NOMO-1 treated with DMSO at 0.1 percent for 48 hours (cell line): ENCODE measurements around the gene LSS.

ENCODE experiments used
- DNase-seq: peaks from one replicate; lab custom pipeline; 2025; ENCODE audit not compliant: unreplicated experiment; lab: John Stamatoyannopoulos, UW

The LSS gene

GRCh38 chr21:46154955-46155513 lies 73.5 kb downstream of the LSS start:
- no peak for DNase-seq

- DNase-seq = no peak
Measured at GRCh38 chr21:46154155-46154954, 74.2 kb downstream of the LSS start.

GRCh38 chr21:46153247-46154154 lies 75.1 kb downstream of the LSS start:
- DNase-seq = peak; percentile 31

- DNase-seq = no peak
Measured at GRCh38 chr21:46152927-46153246, 75.7 kb downstream of the LSS start.

GRCh38 chr21:46151989-46152926 lies 76.3 kb downstream of the LSS start:
- no peak for DNase-seq

GRCh38 chr21:46151261-46151988 lies 77.1 kb downstream of the LSS start:
- DNase-seq = no peak

GRCh38 chr21:46150491-46151121 lies 78.0 kb downstream of the LSS start:
- DNase-seq = no peak

GRCh38 chr21:46150073-46150472 lies 78.5 kb downstream of the LSS start:
- no peak for DNase-seq

- no peak for DNase-seq
Measured at GRCh38 chr21:46149205-46149901, 79.2 kb downstream of the LSS start.

- DNase-seq = no peak
Measured at GRCh38 chr21:46148106-46148505, 80.5 kb downstream of the LSS start.

GRCh38 chr21:46147429-46147828 lies 81.1 kb downstream of the LSS start:
- peak; percentile 22 for DNase-seq

GRCh38 chr21:46146856-46147255 lies 81.7 kb downstream of the LSS start:
- no peak for DNase-seq

GRCh38 chr21:46145840-46146691 lies 82.5 kb downstream of the LSS start:
- DNase-seq = no peak

- no peak for DNase-seq
Measured at GRCh38 chr21:46145159-46145839, 83.3 kb downstream of the LSS start.

- no peak for DNase-seq
Measured at GRCh38 chr21:46144464-46145070, 84.0 kb downstream of the LSS start.

- DNase-seq = no peak
Measured at GRCh38 chr21:46142582-46143473, 85.7 kb downstream of the LSS start.
